IMR-90 (cell line): ENCODE results near the gene ARHGEF40.

Experiments used
- CTCF ChIP-seq: conservative IDR thresholded peaks from 2 replicates; pipeline ENCODE4 v1.5.1; 2012; ENCODE audit warnings: mild to moderate bottlenecking, low read depth, low read length, improper control_type of control experiment
- MXI1 ChIP-seq: IDR thresholded peaks from 2 replicates; pipeline ENCODE4 v1.6.1; 2012; ENCODE audit warnings: low read depth, mild to moderate bottlenecking, low read length, moderate library complexity, borderline replicate concordance
- POLR2A ChIP-seq: IDR thresholded peaks from 2 replicates; pipeline ENCODE4 v1.6.1; 2012; ENCODE audit warnings: mild to moderate bottlenecking, low read depth, low read length
- RFX5 ChIP-seq: IDR thresholded peaks from 2 replicates; pipeline ENCODE4 v1.8.0; 2012; ENCODE audit warnings: low read depth, mild to moderate bottlenecking, low read length, moderate library complexity

GRCh38 chr14:21081521-21082142 lies 11.5 kb downstream of the ARHGEF40 start:
- TF ChIP-seq POLR2A (no peak), MXI1 (no peak), CTCF (no peak), RFX5 (no peak)
